GM19238 (cell line): Measurements from ENCODE around the gene GEMIN4.
"Not testable (repeated sequence)": the region's sequence is repeated elsewhere in the genome, so short reads cannot be mapped to it uniquely, and the experiment has no call there.

ENCODE experiments used
- DNase-seq: peaks from one replicate; pipeline ENCODE4 v3.0.0; 2011; ENCODE audit warnings: low spot score; ENCODE audit not compliant: insufficient read length

The GEMIN4 gene

GRCh38 chr17:752002-752619 is at the start of gene GEMIN4:
TSS of gene GEMIN4 (minus strand) at chr17:752264. CDS start at chr17:752142, 122 bp downstream.
- peak; percentile 94 for DNase-seq

- no peak for DNase-seq
These were observed 49.6 kb upstream of the GEMIN4 start for GRCh38 chr17:801660-802059.

GRCh38 chr17:800446-801242 is 48.6 kb upstream of the GEMIN4 start:
- no peak for DNase-seq

GRCh38 chr17:799261-799660 is 47.2 kb upstream of the GEMIN4 start:
- DNase-seq, result no peak

- DNase-seq, result no peak
These were observed 46.2 kb upstream of the GEMIN4 start for GRCh38 chr17:798246-798645.

- DNase-seq, result no peak
These were observed 45.3 kb upstream of the GEMIN4 start for GRCh38 chr17:797236-797840.

- no peak for DNase-seq
These were observed 44.5 kb upstream of the GEMIN4 start for GRCh38 chr17:796609-797008.

- DNase-seq, result no peak
These were observed 43.7 kb upstream of the GEMIN4 start for GRCh38 chr17:795721-796120.

- no peak for DNase-seq
These were observed 43.2 kb upstream of the GEMIN4 start for GRCh38 chr17:795276-795675.

- peak; percentile 74 for DNase-seq
These were observed 42.8 kb upstream of the GEMIN4 start for GRCh38 chr17:794876-795275.

- DNase-seq, result no peak
These were observed 40.2 kb upstream of the GEMIN4 start for GRCh38 chr17:792277-792676.

- DNase-seq, result no peak
These were observed 39.8 kb upstream of the GEMIN4 start for GRCh38 chr17:791829-792228.

GRCh38 chr17:790874-791247 is 38.8 kb upstream of the GEMIN4 start:
- not testable (repeated sequence) for DNase-seq

GRCh38 chr17:789931-790873 is 38.1 kb upstream of the GEMIN4 start:
- not testable (repeated sequence) for DNase-seq

- no peak for DNase-seq
These were observed 37.2 kb upstream of the GEMIN4 start for GRCh38 chr17:789160-789840.

GRCh38 chr17:788551-788950 is 36.5 kb upstream of the GEMIN4 start:
- no peak for DNase-seq

GRCh38 chr17:787641-788221 is 35.7 kb upstream of the GEMIN4 start:
- no peak for DNase-seq

- not testable (repeated sequence) for DNase-seq
These were observed 33.8 kb upstream of the GEMIN4 start for GRCh38 chr17:785901-786300.

GRCh38 chr17:784143-784542 is 32.1 kb upstream of the GEMIN4 start:
- no peak for DNase-seq
